GM20431 (cell line): ENCODE data around the gene ABCB8.

Experiments
- in situ Hi-C: fragments of 300-500 bp; cut with MseI, MboI; formaldehyde crosslinking; loops from one replicate; pipeline ENCODE4 v1.15.0; 2020; ENCODE audit warnings: low sequenced_read_pairs; ENCODE audit not compliant: unreplicated experiment

The ABCB8 gene

GRCh38 chr7:151081170-151082101 is 53.2 kb downstream of the ABCB8 start:
- in situ Hi-C loops: no loop called here

- in situ Hi-C loops: no loop called here
Measured at GRCh38 chr7:151082141-151083070, 54.2 kb downstream of the ABCB8 start.

- in situ Hi-C loops: no loop called here
Measured at GRCh38 chr7:151083071-151083823, 55.0 kb downstream of the ABCB8 start, which contains the start of gene TMUB1. Gene TMUB1 (minus strand): TSS chr7:151083493. CDS start chr7:151082563, 930 bp downstream.

- in situ Hi-C loops: no loop called here
Measured at GRCh38 chr7:151083824-151084160, 55.5 kb downstream of the ABCB8 start.

- in situ Hi-C loops: no loop called here
Measured at GRCh38 chr7:151085329-151085690, 57.1 kb downstream of the ABCB8 start.

GRCh38 chr7:151085691-151086620 is 57.7 kb downstream of the ABCB8 start, which contains the start of gene AGAP3:
Gene AGAP3 (plus strand): TSS chr7:151086475. CDS start chr7:151086742, 267 bp downstream.
- in situ Hi-C loops: no loop called here

GRCh38 chr7:151086802-151087244 is 58.6 kb downstream of the ABCB8 start:
- in situ Hi-C loops: no loop called here

GRCh38 chr7:151087245-151088018 is 59.2 kb downstream of the ABCB8 start:
- in situ Hi-C loops: no loop called here

GRCh38 chr7:151088019-151088855 is 60.0 kb downstream of the ABCB8 start:
- in situ Hi-C loops: no loop called here

GRCh38 chr7:151088856-151089699 is 60.8 kb downstream of the ABCB8 start:
- in situ Hi-C loops: no loop called here

GRCh38 chr7:151089893-151090730 is 61.9 kb downstream of the ABCB8 start:
- in situ Hi-C loops: no loop called here

GRCh38 chr7:151091003-151091402 is 62.8 kb downstream of the ABCB8 start:
- in situ Hi-C loops: no loop called here

GRCh38 chr7:151091431-151091830 is 63.2 kb downstream of the ABCB8 start:
- in situ Hi-C loops: no loop called here

- in situ Hi-C loops: no loop called here
Measured at GRCh38 chr7:151091988-151092387, 63.7 kb downstream of the ABCB8 start.

- in situ Hi-C loops: no loop called here
Measured at GRCh38 chr7:151093748-151094147, 65.5 kb downstream of the ABCB8 start.

- in situ Hi-C loops: no loop called here
Measured at GRCh38 chr7:151094675-151095074, 66.4 kb downstream of the ABCB8 start.
